Measurements from ENCODE around the gene CHI3L1.

CHI3L1 gene

GRCh38 chr1:203151362-203152157 is 34.9 kb downstream of the CHI3L1 start:
- DNase-seq (ENCODE audit: low spot score) = no peak

GRCh38 chr1:203150511-203151297 is 35.8 kb downstream of the CHI3L1 start:
- DNase-seq (ENCODE audit: low spot score) = no peak

- DNase-seq (ENCODE audit: low spot score) = no peak
These were observed 37.2 kb downstream of the CHI3L1 start for GRCh38 chr1:203149188-203149840.

- DNase-seq (ENCODE audit: low spot score) = no peak
These were observed 37.9 kb downstream of the CHI3L1 start for GRCh38 chr1:203148579-203148978.

- no peak for DNase-seq (ENCODE audit: low spot score)
These were observed 38.4 kb downstream of the CHI3L1 start for GRCh38 chr1:203148127-203148526.

GRCh38 chr1:203147376-203147775 is 39.1 kb downstream of the CHI3L1 start:
- DNase-seq (ENCODE audit: low spot score) = peak; percentile 69

- DNase-seq (ENCODE audit: low spot score) = no peak
These were observed 40.0 kb downstream of the CHI3L1 start for GRCh38 chr1:203146537-203146936.

GRCh38 chr1:203146042-203146369 is 40.5 kb downstream of the CHI3L1 start:
- DNase-seq (ENCODE audit: low spot score) = no peak

GRCh38 chr1:203145321-203146041 is 41.0 kb downstream of the CHI3L1 start:
- no peak for DNase-seq (ENCODE audit: low spot score)

- peak; percentile 90 for DNase-seq (ENCODE audit: low spot score)
These were observed 41.8 kb downstream of the CHI3L1 start for GRCh38 chr1:203144661-203145060.

GRCh38 chr1:203143641-203144040 is 42.9 kb downstream of the CHI3L1 start:
- no peak for DNase-seq (ENCODE audit: low spot score)

- DNase-seq (ENCODE audit: low spot score) = no peak
These were observed 43.7 kb downstream of the CHI3L1 start for GRCh38 chr1:203142684-203143408.

GRCh38 chr1:203142124-203142523 is 44.4 kb downstream of the CHI3L1 start:
- no peak for DNase-seq (ENCODE audit: low spot score)

GRCh38 chr1:203140743-203141520 is 45.6 kb downstream of the CHI3L1 start:
- peak; percentile 78 for DNase-seq (ENCODE audit: low spot score)

GRCh38 chr1:203139976-203140475 is 46.5 kb downstream of the CHI3L1 start:
- DNase-seq (ENCODE audit: low spot score) = no peak

- DNase-seq (ENCODE audit: low spot score) = no peak
These were observed 48.4 kb downstream of the CHI3L1 start for GRCh38 chr1:203138066-203138465.

- no peak for DNase-seq (ENCODE audit: low spot score)
These were observed 49.2 kb downstream of the CHI3L1 start for GRCh38 chr1:203137324-203137723.

GRCh38 chr1:203136409-203137042 is 50.0 kb downstream of the CHI3L1 start:
- DNase-seq (ENCODE audit: low spot score) = no peak

- DNase-seq (ENCODE audit: low spot score) = no peak
These were observed 50.7 kb downstream of the CHI3L1 start for GRCh38 chr1:203135636-203136305.
